ENCODE results near the gene NKX2-8. TPM values are rescaled to one million over a fixed set of nuclear protein-coding genes. Genes with fewer than 3 reads are reported as not detected.

The NKX2-8 gene
- total RNA-seq, 1 experiment from 2014 or later: not detected

DNA sequence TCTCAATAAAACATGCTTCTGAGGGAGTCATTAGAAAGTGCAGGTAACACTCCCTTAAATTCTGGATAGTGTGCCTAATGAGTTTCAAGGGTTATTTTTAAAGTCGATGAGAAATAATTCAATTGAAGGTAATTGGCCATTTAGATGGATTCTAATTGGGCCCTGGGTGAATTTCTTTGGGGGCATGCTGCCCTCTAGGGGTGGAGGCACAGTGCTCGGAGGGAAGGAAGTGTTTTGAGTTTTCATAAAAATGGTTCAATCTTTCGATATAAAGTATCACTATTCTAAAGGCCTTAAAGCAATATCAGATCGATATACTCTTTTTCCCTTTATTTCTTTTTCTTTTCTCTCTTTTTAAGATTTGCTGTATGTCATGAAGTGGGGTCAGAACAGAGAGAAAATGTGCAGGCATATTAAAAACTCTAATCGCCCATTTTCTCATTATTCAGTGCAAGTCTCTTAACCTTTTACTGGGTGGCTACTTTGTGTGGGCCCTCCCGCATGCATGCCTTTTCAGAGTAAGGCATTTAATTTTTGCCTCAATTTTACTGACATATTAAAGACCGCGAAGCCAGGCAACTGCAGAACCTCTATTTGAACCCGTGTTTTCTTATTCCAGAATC, 25.5 kb downstream of the NKX2-8 start:
- H3K4me3 Mint-ChIP-seq: no peak overlapping the region
- no peak for TF ChIP-seq SMAD3 (CRISPR knock-in tag; IDR thresholded peaks at IDR 0.05; ENCODE audit: borderline replicate concordance)
- TF ChIP-seq, protein P1, sequence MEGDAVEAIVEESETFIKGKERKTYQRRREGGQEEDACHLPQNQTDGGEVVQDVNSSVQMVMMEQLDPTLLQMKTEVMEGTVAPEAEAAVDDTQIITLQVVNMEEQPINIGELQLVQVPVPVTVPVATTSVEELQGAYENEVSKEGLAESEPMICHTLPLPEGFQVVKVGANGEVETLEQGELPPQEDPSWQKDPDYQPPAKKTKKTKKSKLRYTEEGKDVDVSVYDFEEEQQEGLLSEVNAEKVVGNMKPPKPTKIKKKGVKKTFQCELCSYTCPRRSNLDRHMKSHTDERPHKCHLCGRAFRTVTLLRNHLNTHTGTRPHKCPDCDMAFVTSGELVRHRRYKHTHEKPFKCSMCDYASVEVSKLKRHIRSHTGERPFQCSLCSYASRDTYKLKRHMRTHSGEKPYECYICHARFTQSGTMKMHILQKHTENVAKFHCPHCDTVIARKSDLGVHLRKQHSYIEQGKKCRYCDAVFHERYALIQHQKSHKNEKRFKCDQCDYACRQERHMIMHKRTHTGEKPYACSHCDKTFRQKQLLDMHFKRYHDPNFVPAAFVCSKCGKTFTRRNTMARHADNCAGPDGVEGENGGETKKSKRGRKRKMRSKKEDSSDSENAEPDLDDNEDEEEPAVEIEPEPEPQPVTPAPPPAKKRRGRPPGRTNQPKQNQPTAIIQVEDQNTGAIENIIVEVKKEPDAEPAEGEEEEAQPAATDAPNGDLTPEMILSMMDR (IDR thresholded peaks at IDR 0.05): peak; percentile 65
- no peaks in the 10 kb centered on the region for H3K36me3 Mint-ChIP-seq
- peak; percentile 46 for DNase-seq (ENCODE audit: low spot score)
- H3K27ac Mint-ChIP-seq: no peak overlapping the region
- ATAC-seq: peak; percentile 56
- ChIA-PET POLR2A (no interaction called here), CTCF (interaction anchor here (1.0 to 7.6 kb wide), 6 partner anchors 25 to 487 kb away, joined by 3 to 159 read pairs (median 34); partner anchors contain the start of gene NKX2-8)
- H3K9me3 Mint-ChIP-seq: no peaks in the 10 kb centered on the region
- peaks cover 14% of the 10 kb centered on the region for H3K4me1 Mint-ChIP-seq
- peaks cover 17% of the 10 kb centered on the region for H3K27me3 Mint-ChIP-seq (ENCODE audit: low read depth)

DNA sequence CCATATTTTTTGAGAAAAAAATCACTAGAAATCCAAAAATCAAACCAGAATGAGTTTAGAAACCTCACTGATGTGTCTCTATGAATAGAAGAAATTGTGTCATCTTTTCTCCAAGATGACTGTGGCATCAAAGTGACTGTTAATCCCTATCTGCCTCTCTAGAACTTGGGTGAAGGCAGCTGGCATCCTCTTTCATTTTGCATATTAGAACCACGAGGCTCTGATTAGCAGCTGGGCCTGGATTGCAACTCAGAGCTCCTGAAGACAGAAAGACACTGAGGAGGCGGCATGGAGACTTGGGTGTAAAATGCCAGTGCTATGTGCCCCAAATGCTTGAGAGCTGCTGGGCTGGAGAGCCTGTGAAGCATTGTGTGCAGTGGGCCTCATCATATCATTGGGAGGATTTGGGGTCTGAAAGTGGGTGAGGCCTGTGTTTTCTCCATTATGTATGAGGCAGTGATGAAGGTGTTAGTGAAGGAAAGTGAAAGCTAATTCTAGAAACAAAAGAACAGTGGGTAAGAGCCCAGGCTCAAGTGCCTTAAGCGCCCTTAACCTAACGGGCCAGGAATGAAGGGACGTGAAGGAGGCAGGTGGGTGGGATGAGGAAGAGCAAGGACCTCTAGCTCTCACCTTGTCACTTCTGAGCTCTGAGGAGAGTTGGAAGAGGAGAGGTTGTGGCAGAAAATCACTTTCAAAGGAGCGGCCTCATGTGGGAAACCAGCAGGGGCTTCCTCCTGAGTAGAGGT, 26.2 kb downstream of the NKX2-8 start:
- H3K9me3 Mint-ChIP-seq: no peaks in the 10 kb centered on the region
- POLR2A ChIA-PET: no interaction called here
- TF ChIP-seq, protein P2, sequence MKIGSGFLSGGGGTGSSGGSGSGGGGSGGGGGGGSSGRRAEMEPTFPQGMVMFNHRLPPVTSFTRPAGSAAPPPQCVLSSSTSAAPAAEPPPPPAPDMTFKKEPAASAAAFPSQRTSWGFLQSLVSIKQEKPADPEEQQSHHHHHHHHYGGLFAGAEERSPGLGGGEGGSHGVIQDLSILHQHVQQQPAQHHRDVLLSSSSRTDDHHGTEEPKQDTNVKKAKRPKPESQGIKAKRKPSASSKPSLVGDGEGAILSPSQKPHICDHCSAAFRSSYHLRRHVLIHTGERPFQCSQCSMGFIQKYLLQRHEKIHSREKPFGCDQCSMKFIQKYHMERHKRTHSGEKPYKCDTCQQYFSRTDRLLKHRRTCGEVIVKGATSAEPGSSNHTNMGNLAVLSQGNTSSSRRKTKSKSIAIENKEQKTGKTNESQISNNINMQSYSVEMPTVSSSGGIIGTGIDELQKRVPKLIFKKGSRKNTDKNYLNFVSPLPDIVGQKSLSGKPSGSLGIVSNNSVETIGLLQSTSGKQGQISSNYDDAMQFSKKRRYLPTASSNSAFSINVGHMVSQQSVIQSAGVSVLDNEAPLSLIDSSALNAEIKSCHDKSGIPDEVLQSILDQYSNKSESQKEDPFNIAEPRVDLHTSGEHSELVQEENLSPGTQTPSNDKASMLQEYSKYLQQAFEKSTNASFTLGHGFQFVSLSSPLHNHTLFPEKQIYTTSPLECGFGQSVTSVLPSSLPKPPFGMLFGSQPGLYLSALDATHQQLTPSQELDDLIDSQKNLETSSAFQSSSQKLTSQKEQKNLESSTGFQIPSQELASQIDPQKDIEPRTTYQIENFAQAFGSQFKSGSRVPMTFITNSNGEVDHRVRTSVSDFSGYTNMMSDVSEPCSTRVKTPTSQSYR (CRISPR knock-in tag; IDR thresholded peaks at IDR 0.05): no peak
- TF ChIP-seq ZNF317 (CRISPR knock-in tag; IDR thresholded peaks at IDR 0.05; ENCODE audit: borderline replicate concordance, low read depth): no peak
- TF ChIP-seq RELA (CRISPR knock-in tag; IDR thresholded peaks at IDR 0.05; ENCODE audit: borderline replicate concordance): no peak
- no peak for TF ChIP-seq JUN (CRISPR knock-in tag; IDR thresholded peaks at IDR 0.05)
- no peak for TF ChIP-seq JAZF1 (CRISPR knock-in tag; IDR thresholded peaks at IDR 0.05)
- no peak for TF ChIP-seq FOXP1 (CRISPR knock-in tag; IDR thresholded peaks at IDR 0.05; ENCODE audit: borderline replicate concordance)
- TF ChIP-seq ZNF396 (CRISPR knock-in tag; IDR thresholded peaks at IDR 0.05; ENCODE audit: borderline replicate concordance): no peak
- TF ChIP-seq ZNF232 (CRISPR knock-in tag; IDR thresholded peaks at IDR 0.05): no peak
- TF ChIP-seq, protein P3, sequence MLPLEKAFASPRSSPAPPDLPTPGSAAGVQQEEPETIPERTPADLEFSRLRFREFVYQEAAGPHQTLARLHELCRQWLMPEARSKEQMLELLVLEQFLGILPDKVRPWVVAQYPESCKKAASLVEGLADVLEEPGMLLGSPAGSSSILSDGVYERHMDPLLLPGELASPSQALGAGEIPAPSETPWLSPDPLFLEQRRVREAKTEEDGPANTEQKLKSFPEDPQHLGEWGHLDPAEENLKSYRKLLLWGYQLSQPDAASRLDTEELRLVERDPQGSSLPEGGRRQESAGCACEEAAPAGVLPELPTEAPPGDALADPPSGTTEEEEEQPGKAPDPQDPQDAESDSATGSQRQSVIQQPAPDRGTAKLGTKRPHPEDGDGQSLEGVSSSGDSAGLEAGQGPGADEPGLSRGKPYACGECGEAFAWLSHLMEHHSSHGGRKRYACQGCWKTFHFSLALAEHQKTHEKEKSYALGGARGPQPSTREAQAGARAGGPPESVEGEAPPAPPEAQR (CRISPR knock-in tag; IDR thresholded peaks at IDR 0.05): no peak
- DNase-seq (ENCODE audit: low spot score) (no peak), ATAC-seq (peak; percentile 43)
- H3K27me3 Mint-ChIP-seq (ENCODE audit: low read depth): peaks cover 12% of the 10 kb centered on the region
- H3K4me3 Mint-ChIP-seq: no peak overlapping the region
- H3K36me3 Mint-ChIP-seq: no peaks in the 10 kb centered on the region
- CTCF ChIA-PET: interaction anchor here (0.8 to 7.6 kb wide), 13 partner anchors 17 to 486 kb away, joined by 3 to 159 read pairs (median 4); partner anchors contain the start of gene NKX2-8
- H3K27ac Mint-ChIP-seq: no peak overlapping the region
- peaks cover 14% of the 10 kb centered on the region for H3K4me1 Mint-ChIP-seq

DNA sequence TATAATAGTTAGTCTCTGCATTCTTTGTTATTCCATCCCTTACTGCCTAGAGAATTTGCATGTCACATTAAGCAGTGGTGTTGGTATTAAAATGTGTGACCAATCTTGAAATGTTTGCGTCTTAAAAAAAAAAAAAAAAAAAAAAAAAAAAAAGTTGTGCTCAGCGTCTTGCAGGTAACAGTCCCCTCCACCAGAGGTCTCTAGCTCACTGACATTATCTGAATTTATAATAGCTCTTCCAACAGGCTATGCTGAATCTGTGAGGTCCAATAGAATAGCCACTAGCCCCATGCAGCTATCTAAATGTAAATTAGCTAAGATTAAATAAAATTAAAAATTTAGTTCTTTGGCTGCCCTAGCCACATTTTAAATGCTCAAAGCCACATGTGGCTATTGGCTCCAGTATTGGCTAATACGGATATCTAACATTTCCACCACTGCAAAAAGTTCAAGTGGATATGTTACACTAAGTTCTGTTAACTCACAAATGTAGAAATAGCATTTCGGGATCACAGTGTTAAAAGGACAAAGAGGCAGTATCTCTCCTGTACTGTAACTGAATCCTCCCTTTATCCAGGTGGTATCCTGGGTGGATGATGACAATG, 28.7 kb downstream of the NKX2-8 start:
- Mint-ChIP-seq H3K36me3 (no peaks in the 10 kb centered on the region), H3K9me3 (no peaks in the 10 kb centered on the region), H3K4me3 (no peak overlapping the region), H3K27me3 (ENCODE audit: low read depth) (peaks cover 3% of the 10 kb centered on the region; the same call in 1 of the 2 replicates), H3K4me1 (peaks cover 14% of the 10 kb centered on the region), H3K27ac (no peak overlapping the region)
- ATAC-seq: peak; percentile 79
- POLR2A ChIA-PET: interaction anchor here (0.6 to 1.1 kb wide), 4 partner anchors 27 to 196 kb away, joined by 4 to 7 read pairs (median 5); no protein-coding TSS in a partner anchor
- TF ChIP-seq, protein P1 (IDR thresholded peaks at IDR 0.05): peak; percentile 27; the same call in 1 of the 2 replicates
- no peak for TF ChIP-seq JUN (CRISPR knock-in tag; IDR thresholded peaks at IDR 0.05)
- no peak for DNase-seq (ENCODE audit: low spot score)
- CTCF ChIA-PET: interaction anchor here (0.5 to 7.6 kb wide), 83 partner anchors 10 to 1476 kb away, joined by 3 to 159 read pairs (median 4); partner anchors contain the start of genes NKX2-8 and PAX9

Data from WTC11 (cell line).